Neural cell (in vitro differentiated cells): Measurements from ENCODE around the gene TMEM101. TPM values are rescaled to one million over a fixed set of nuclear protein-coding genes. Genes with fewer than 3 reads are reported as not detected.
"Not testable (repeated sequence)": the region's sequence is repeated elsewhere in the genome, so short reads cannot be mapped to it uniquely, and the experiment has no call there.

Experiments used
- H2AFZ ChIP-seq: fragments of 200-600, 300-800 bp; sonication (generic), shearing (Covaris generic); 2 replicates; pipeline ENCODE4 v1.6.0; 2014; ENCODE audit warnings: low read depth, mild to moderate bottlenecking, antibody characterized with exemption, low read length, moderate library complexity
- H3F3A ChIP-seq: fragments of 200-600 bp; shearing (Covaris generic); 2 replicates; pipeline ENCODE4 v1.6.1; 2016; ENCODE audit warnings: mild to moderate bottlenecking, moderate library complexity, mixed read lengths, antibody characterized with exemption, low read length; ENCODE audit not compliant: insufficient read depth, poor library complexity, severe bottlenecking
- H3K27ac ChIP-seq: fragments of 200-600, 300-800 bp; sonication (generic), shearing (Covaris generic); 2 replicates; pipeline ENCODE4 v1.5.1; 2014; ENCODE audit warnings: mild to moderate bottlenecking, low read length, moderate library complexity
- H3K27me3 ChIP-seq: fragments of 300-800, 200-600 bp; sonication (generic), shearing (Covaris generic); 2 replicates; pipeline ENCODE4 v1.6.0; 2014; ENCODE audit warnings: mild to moderate bottlenecking, low read depth, low read length, moderate library complexity; ENCODE audit not compliant: insufficient read depth
- H3K36me3 ChIP-seq: fragments of 300-800, 200-600 bp; sonication (generic), shearing (Covaris generic); 2 replicates; pipeline ENCODE4 v1.5.1; 2014; ENCODE audit warnings: mild to moderate bottlenecking, antibody characterized with exemption, low read length, moderate library complexity; ENCODE audit not compliant: insufficient read depth
- H3K4me2 ChIP-seq: fragments of 300-800, 200-600 bp; sonication (generic), shearing (Covaris generic); 2 replicates; pipeline ENCODE4 v1.6.0; 2014; ENCODE audit warnings: mild to moderate bottlenecking, low read length
- H3K4me3 ChIP-seq: fragments of 300-800, 200-600 bp; sonication (generic), shearing (Covaris generic); 2 replicates; pipeline ENCODE4 v1.5.1; 2014; ENCODE audit warnings: mild to moderate bottlenecking, low read length, moderate library complexity
- H3K79me2 ChIP-seq: fragments of 200-600 bp; shearing (Covaris generic); replicated peaks from 2 replicates; pipeline ENCODE4 v1.6.0; 2014; ENCODE audit warnings: mild to moderate bottlenecking, low read length, moderate library complexity; ENCODE audit not compliant: insufficient read depth
- H3K9ac ChIP-seq: fragments of 300-800, 200-600 bp; sonication (generic), shearing (Covaris generic); 2 replicates; pipeline ENCODE4 v1.6.1; 2016; ENCODE audit warnings: mild to moderate bottlenecking, low read length, mixed read lengths
- H3K9me2 ChIP-seq: fragments of 200-600 bp; shearing (Covaris generic); 2 replicates; pipeline ENCODE4 v1.6.1; 2016; ENCODE audit warnings: mild to moderate bottlenecking, low read length, mixed read lengths; ENCODE audit not compliant: insufficient read depth
- H3K9me3 ChIP-seq: fragments of 200-600, 300-800 bp; sonication (generic), shearing (Covaris generic); 2 replicates; pipeline ENCODE4 v1.6.1; 2016; ENCODE audit warnings: mild to moderate bottlenecking, mixed run types, low read length, moderate library complexity, mixed read lengths
- H4K20me1 ChIP-seq: fragments of 200-600 bp; shearing (Covaris generic); 2 replicates; pipeline ENCODE4 v1.6.1; 2016; ENCODE audit warnings: mild to moderate bottlenecking, mixed run types; ENCODE audit not compliant: insufficient read depth
- EP300 ChIP-seq: fragments of 450-650 bp; conservative IDR thresholded peaks from 2 replicates; pipeline ENCODE4 v1.6.1; 2014; ENCODE audit warnings: antibody characterized with exemption, mild to moderate bottlenecking, moderate library complexity; ENCODE audit not compliant: poor library complexity, severe bottlenecking
- EZH2 ChIP-seq: fragments of 200-600, 300-800 bp; shearing (Covaris generic), sonication (generic); IDR thresholded peaks from 2 replicates; pipeline ENCODE4 v1.6.1; 2014; ENCODE audit warnings: antibody characterized with exemption, low read length, borderline replicate concordance, mild to moderate bottlenecking; ENCODE audit not compliant: insufficient read depth, poor library complexity, severe bottlenecking
- MXI1 ChIP-seq: fragments of 450-650 bp; conservative IDR thresholded peaks from 2 replicates; pipeline ENCODE4 v1.6.1; 2014; ENCODE audit warnings: antibody characterized with exemption, mild to moderate bottlenecking; ENCODE audit not compliant: poor library complexity, severe bottlenecking
- POLR2AphosphoS5 ChIP-seq: IDR thresholded peaks from 2 replicates; pipeline ENCODE4 v1.6.1; 2012
- RAD21 ChIP-seq: fragments of 450-650 bp; conservative IDR thresholded peaks from 2 replicates; pipeline ENCODE4 v1.6.1; 2014; ENCODE audit warnings: antibody characterized with exemption, mild to moderate bottlenecking, moderate library complexity
- SMC3 ChIP-seq: fragments of 450-650 bp; conservative IDR thresholded peaks from 2 replicates; pipeline ENCODE4 v1.6.1; 2014; ENCODE audit warnings: antibody characterized with exemption, mild to moderate bottlenecking, moderate library complexity; ENCODE audit not compliant: poor library complexity
- TAF1 ChIP-seq: IDR thresholded peaks from 2 replicates; pipeline ENCODE4 v1.6.1; 2012; ENCODE audit warnings: low read depth
- polyA plus RNA-seq: library from polyadenylated mRNA; depleted of rRNA; stranded (reverse); fragments of >200 nt; gene quantifications from 2 replicates; pipeline ENCODE4 v1.2.3, GENCODE V29; 2014
- TF ChIP-seq, protein P1 (sequence below): fragments of 450-650 bp; IDR thresholded peaks from 2 replicates; pipeline ENCODE4 v1.5.1; 2014; ENCODE audit warnings: antibody characterized with exemption, mild to moderate bottlenecking, moderate library complexity; ENCODE audit not compliant: poor library complexity, severe bottlenecking
- TF ChIP-seq, protein P2 (sequence below): IDR thresholded peaks from 2 replicates; pipeline ENCODE4 v1.6.1; 2012; ENCODE audit warnings: borderline replicate concordance

The TMEM101 gene
- polyA plus RNA-seq, 1 donor from 2014 or later: 59.3 TPM

DNA sequence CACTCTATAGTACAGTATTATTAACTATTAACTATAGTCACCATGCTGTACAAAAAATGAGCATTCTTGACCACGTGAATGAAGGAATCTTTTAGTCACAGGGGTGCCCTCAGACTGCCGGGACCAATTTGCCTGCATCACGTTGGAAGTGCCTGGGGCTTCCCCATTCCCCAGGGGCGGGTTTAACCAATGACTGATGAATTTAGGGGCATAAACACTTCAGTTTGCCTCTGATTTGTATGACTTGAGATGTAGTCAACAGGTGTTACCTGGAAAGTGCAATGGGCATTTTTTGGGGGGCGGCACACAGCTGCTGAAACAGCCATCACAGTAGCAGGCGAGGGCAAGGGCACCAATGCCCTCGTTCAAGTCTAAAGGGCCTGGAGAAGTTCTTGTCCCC, 52.3 kb downstream of the TMEM101 start:
- Histone ChIP-seq H3K27ac (no peak overlapping the region), H3K4me2 (no peak overlapping the region), H3K9ac (no peak overlapping the region), H4K20me1 (no peaks in the 10 kb centered on the region), H2AFZ (no peak overlapping the region), H3K9me2 (no peaks in the 10 kb centered on the region), H3K27me3 (no peaks in the 10 kb centered on the region), H3K79me2 (no peaks in the 10 kb centered on the region), H3K4me3 (no peak overlapping the region), H3K9me3 (no peaks in the 10 kb centered on the region), H3K36me3 (no peaks in the 10 kb centered on the region), H3F3A (no peaks in the 10 kb centered on the region)
- no peak for TF ChIP-seq EP300
- TF ChIP-seq, protein P1, sequence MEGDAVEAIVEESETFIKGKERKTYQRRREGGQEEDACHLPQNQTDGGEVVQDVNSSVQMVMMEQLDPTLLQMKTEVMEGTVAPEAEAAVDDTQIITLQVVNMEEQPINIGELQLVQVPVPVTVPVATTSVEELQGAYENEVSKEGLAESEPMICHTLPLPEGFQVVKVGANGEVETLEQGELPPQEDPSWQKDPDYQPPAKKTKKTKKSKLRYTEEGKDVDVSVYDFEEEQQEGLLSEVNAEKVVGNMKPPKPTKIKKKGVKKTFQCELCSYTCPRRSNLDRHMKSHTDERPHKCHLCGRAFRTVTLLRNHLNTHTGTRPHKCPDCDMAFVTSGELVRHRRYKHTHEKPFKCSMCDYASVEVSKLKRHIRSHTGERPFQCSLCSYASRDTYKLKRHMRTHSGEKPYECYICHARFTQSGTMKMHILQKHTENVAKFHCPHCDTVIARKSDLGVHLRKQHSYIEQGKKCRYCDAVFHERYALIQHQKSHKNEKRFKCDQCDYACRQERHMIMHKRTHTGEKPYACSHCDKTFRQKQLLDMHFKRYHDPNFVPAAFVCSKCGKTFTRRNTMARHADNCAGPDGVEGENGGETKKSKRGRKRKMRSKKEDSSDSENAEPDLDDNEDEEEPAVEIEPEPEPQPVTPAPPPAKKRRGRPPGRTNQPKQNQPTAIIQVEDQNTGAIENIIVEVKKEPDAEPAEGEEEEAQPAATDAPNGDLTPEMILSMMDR: no peak
- TF ChIP-seq, protein P2, sequence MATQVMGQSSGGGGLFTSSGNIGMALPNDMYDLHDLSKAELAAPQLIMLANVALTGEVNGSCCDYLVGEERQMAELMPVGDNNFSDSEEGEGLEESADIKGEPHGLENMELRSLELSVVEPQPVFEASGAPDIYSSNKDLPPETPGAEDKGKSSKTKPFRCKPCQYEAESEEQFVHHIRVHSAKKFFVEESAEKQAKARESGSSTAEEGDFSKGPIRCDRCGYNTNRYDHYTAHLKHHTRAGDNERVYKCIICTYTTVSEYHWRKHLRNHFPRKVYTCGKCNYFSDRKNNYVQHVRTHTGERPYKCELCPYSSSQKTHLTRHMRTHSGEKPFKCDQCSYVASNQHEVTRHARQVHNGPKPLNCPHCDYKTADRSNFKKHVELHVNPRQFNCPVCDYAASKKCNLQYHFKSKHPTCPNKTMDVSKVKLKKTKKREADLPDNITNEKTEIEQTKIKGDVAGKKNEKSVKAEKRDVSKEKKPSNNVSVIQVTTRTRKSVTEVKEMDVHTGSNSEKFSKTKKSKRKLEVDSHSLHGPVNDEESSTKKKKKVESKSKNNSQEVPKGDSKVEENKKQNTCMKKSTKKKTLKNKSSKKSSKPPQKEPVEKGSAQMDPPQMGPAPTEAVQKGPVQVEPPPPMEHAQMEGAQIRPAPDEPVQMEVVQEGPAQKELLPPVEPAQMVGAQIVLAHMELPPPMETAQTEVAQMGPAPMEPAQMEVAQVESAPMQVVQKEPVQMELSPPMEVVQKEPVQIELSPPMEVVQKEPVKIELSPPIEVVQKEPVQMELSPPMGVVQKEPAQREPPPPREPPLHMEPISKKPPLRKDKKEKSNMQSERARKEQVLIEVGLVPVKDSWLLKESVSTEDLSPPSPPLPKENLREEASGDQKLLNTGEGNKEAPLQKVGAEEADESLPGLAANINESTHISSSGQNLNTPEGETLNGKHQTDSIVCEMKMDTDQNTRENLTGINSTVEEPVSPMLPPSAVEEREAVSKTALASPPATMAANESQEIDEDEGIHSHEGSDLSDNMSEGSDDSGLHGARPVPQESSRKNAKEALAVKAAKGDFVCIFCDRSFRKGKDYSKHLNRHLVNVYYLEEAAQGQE: no peak
- no peak for TF ChIP-seq SMC3
- TF ChIP-seq RAD21: no peak
- TF ChIP-seq POLR2AphosphoS5: no peak
- no peak for TF ChIP-seq MXI1
- no peak for TF ChIP-seq TAF1
- no peak for TF ChIP-seq EZH2

DNA sequence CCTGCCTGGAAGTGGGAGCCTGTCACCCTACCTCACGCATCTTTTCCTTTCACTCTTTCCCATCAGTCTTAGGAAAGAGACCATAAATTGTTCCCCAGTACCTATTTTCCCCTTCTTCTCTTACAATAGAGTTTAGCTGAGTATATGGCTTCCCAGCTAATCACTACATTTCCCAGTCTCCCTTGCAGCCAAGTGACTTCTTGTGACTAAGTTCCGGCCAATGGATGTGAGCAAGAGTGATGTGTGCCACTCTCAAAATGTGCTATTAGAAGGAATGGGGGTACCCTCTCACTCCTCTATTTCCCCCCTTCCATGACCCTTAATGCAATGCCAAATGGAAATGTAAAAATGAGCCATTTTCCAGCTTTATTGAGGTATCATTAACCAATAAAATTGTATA, 52.8 kb downstream of the TMEM101 start:
- Histone ChIP-seq H4K20me1 (no peaks in the 10 kb centered on the region), H3K9me3 (no peaks in the 10 kb centered on the region), H3K36me3 (no peaks in the 10 kb centered on the region), H3K4me3 (no peak overlapping the region), H3K9me2 (no peaks in the 10 kb centered on the region), H3F3A (no peaks in the 10 kb centered on the region), H2AFZ (no peak overlapping the region), H3K27me3 (no peaks in the 10 kb centered on the region), H3K79me2 (no peaks in the 10 kb centered on the region), H3K9ac (no peak overlapping the region), H3K4me2 (no peak overlapping the region), H3K27ac (no peak overlapping the region)
- TF ChIP-seq, protein P2: no peak

DNA sequence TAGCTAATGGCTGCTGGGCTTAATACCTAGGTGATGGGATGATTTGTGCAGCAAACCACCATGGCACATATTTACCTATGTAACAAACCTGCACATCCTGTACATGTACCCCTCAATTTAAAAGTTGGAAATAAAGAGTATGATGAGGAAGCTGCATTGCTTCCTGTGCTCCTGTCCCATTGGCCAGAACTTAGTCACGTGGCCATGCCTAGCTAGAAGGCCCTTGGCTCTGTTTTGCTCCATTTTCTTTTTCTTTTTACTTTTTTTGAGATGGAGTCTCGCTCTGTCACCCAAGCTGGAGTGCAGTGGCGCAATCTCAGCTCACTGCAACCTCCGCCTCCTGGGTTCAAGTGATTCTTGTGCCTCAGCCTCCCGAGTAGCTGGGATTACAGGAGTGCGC, 53.5 kb downstream of the TMEM101 start:
- not testable (repeated sequence) for H3K9me2 ChIP-seq, H3K27me3 ChIP-seq, H3K9ac ChIP-seq, H3K4me2 ChIP-seq, H3F3A ChIP-seq, H4K20me1 ChIP-seq, H3K79me2 ChIP-seq, H3K27ac ChIP-seq, H3K36me3 ChIP-seq, H2AFZ ChIP-seq, H3K9me3 ChIP-seq, H3K4me3 ChIP-seq
